H9 (cell line): Measurements from ENCODE around the gene RBFA. TPM values are rescaled to one million over a fixed set of nuclear protein-coding genes. Genes with fewer than 3 reads are reported as not detected.
A peak's percentile ranks its signal among the peaks of the same experiment; 100 is the strongest.

ENCODE experiments used
- DNase-seq: peaks from one replicate; pipeline ENCODE4 v3.0.0-alpha.2; 2017
- H2AFZ ChIP-seq: one replicate; pipeline ENCODE4 v1.6.1; 2013; ENCODE audit warnings: mild to moderate bottlenecking, low read length, control low read depth, moderate library complexity
- H2AK5ac ChIP-seq: 2 replicates; pipeline ENCODE4 v1.6.1; 2013; ENCODE audit warnings: low read length, control low read depth, mixed read lengths; ENCODE audit not compliant: insufficient read length
- H2BK120ac ChIP-seq: one replicate; pipeline ENCODE4 v1.6.1; 2013; ENCODE audit warnings: low read depth, mild to moderate bottlenecking, low read length, control low read depth, inconsistent platforms; ENCODE audit not compliant: poor library complexity, severe bottlenecking
- H2BK12ac ChIP-seq: 2 replicates; pipeline ENCODE4 v1.6.1; 2013; ENCODE audit warnings: low read length, control low read depth, mixed read lengths, low read depth; ENCODE audit not compliant: insufficient read length
- H2BK15ac ChIP-seq: 2 replicates; pipeline ENCODE4 v1.6.1; 2013; ENCODE audit warnings: low read depth, low read length, control low read depth
- H2BK20ac ChIP-seq: one replicate; pipeline ENCODE4 v1.6.1; 2013; ENCODE audit warnings: low read depth, mild to moderate bottlenecking, low read length, control low read depth, inconsistent platforms; ENCODE audit not compliant: poor library complexity, severe bottlenecking
- H2BK5ac ChIP-seq: 2 replicates; pipeline ENCODE4 v1.6.1; 2013; ENCODE audit warnings: low read length, control low read depth, mixed read lengths; ENCODE audit not compliant: insufficient read length
- H3K14ac ChIP-seq: 2 replicates; pipeline ENCODE4 v1.6.1; 2013; ENCODE audit warnings: low read length, control low read depth; ENCODE audit not compliant: insufficient read depth
- H3K18ac ChIP-seq: 2 replicates; pipeline ENCODE4 v1.6.1; 2013; ENCODE audit warnings: low read depth, mild to moderate bottlenecking, mixed read lengths, low read length, control low read depth; ENCODE audit not compliant: insufficient read length
- H3K23ac ChIP-seq: 2 replicates; pipeline ENCODE4 v1.6.1; 2013; ENCODE audit warnings: low read length, control low read depth, mixed read lengths, low read depth; ENCODE audit not compliant: insufficient read length
- H3K23me2 ChIP-seq: 2 replicates; pipeline ENCODE4 v1.6.1; 2013; ENCODE audit warnings: low read depth, mild to moderate bottlenecking, mixed read lengths, low read length, control low read depth; ENCODE audit not compliant: insufficient read length, poor library complexity, severe bottlenecking
- H3K27ac ChIP-seq: 2 replicates; pipeline ENCODE4 v1.5.1; 2013; ENCODE audit warnings: low read length, control low read depth, mixed read lengths, low read depth; ENCODE audit not compliant: insufficient read length
- H3K27me3 ChIP-seq: 2 replicates; pipeline ENCODE4 v1.6.1; 2013; ENCODE audit warnings: low read length, control low read depth, inconsistent platforms; ENCODE audit not compliant: insufficient read depth
- H3K4ac ChIP-seq: 2 replicates; pipeline ENCODE4 v1.6.1; 2013; ENCODE audit warnings: low read depth, mild to moderate bottlenecking, control low read depth, inconsistent platforms, low read length, moderate library complexity
- H3K4me1 ChIP-seq: 2 replicates; pipeline ENCODE4 v1.6.1; 2013; ENCODE audit warnings: low read length, control low read depth, inconsistent platforms; ENCODE audit not compliant: insufficient read depth
- H3K4me2 ChIP-seq: 2 replicates; pipeline ENCODE4 v1.6.1; 2013; ENCODE audit warnings: low read length, control low read depth, mixed read lengths; ENCODE audit not compliant: insufficient read length, insufficient read depth
- H3K56ac ChIP-seq: 2 replicates; pipeline ENCODE4 v1.6.1; 2013; ENCODE audit warnings: low read depth, mild to moderate bottlenecking, mixed read lengths, low read length, control low read depth; ENCODE audit not compliant: insufficient read length
- H3K79me1 ChIP-seq: 2 replicates; pipeline ENCODE4 v1.6.1; 2013; ENCODE audit warnings: low read depth, mild to moderate bottlenecking, moderate library complexity, low read length, control low read depth, inconsistent platforms; ENCODE audit not compliant: insufficient read depth, poor library complexity, severe bottlenecking
- H3K79me2 ChIP-seq: 2 replicates; pipeline ENCODE4 v1.6.1; 2013; ENCODE audit warnings: low read length, control low read depth, inconsistent platforms; ENCODE audit not compliant: insufficient read depth
- H3K9ac ChIP-seq: 2 replicates; pipeline ENCODE4 v1.6.1; 2013; ENCODE audit warnings: low read length, control low read depth, mixed read lengths; ENCODE audit not compliant: insufficient read length; ENCODE audit errors: extremely low read depth
- H3K9me3 ChIP-seq: one replicate; pipeline ENCODE4 v1.6.1; 2013; ENCODE audit warnings: low read depth, low read length, inconsistent platforms; ENCODE audit not compliant: control insufficient read depth
- H3T11ph ChIP-seq: one replicate; pipeline ENCODE4 v1.6.1; 2013; ENCODE audit warnings: mild to moderate bottlenecking, low read length, control low read depth, inconsistent platforms
- H4K20me1 ChIP-seq: one replicate; pipeline ENCODE4 v1.6.1; 2013; ENCODE audit not compliant: control insufficient read depth, insufficient read length, insufficient read depth
- H4K5ac ChIP-seq: 2 replicates; pipeline ENCODE4 v1.6.1; 2013; ENCODE audit warnings: low read depth, mild to moderate bottlenecking, mixed read lengths, low read length, control low read depth; ENCODE audit not compliant: insufficient read length
- H4K8ac ChIP-seq: replicated peaks from 2 replicates; pipeline ENCODE4 v1.6.1; 2013; ENCODE audit warnings: low read length, control low read depth, mixed read lengths, low read depth; ENCODE audit not compliant: insufficient read length
- H4K91ac ChIP-seq: 2 replicates; pipeline ENCODE4 v1.6.1; 2013; ENCODE audit warnings: low read depth, mild to moderate bottlenecking, moderate library complexity, mixed read lengths, low read length, control low read depth; ENCODE audit not compliant: insufficient read length
- H3K27ac Mint-ChIP-seq, 3 experiments: 2 replicates in 2 of 3; 3 replicates in 1 of 3; pipeline ENCODE4 v1.8.0; 2020 to 2021; ENCODE audit warnings: mixed read lengths in 3 of 3, mild to moderate bottlenecking in 1 of 3, moderate library complexity in 1 of 3
- H3K27me3 Mint-ChIP-seq: 2 replicates; pipeline ENCODE4 v1.8.0; 2021; ENCODE audit warnings: low read depth, mild to moderate bottlenecking, moderate library complexity, mixed read lengths
- H3K36me3 Mint-ChIP-seq, 3 experiments: 2 replicates in 2 of 3; 3 replicates in 1 of 3; pipeline ENCODE4 v1.8.0; 2020 to 2021; ENCODE audit warnings: low read depth in 3 of 3, mixed read lengths in 3 of 3; ENCODE audit not compliant: insufficient read depth in 1 of 3
- H3K4me1 Mint-ChIP-seq, 2 experiments: 2 replicates each; pipeline ENCODE4 v1.8.0; 2020; ENCODE audit warnings: mixed read lengths in 2 of 2
- H3K4me3 Mint-ChIP-seq, 2 experiments: 2 replicates in 1 of 2; 3 replicates in 1 of 2; pipeline ENCODE4 v1.8.0; 2020 to 2021; ENCODE audit warnings: mild to moderate bottlenecking in 2 of 2, mixed read lengths in 2 of 2, moderate library complexity in 1 of 2
- H3K9me3 Mint-ChIP-seq, 2 experiments: 2 replicates in 1 of 2; 3 replicates in 1 of 2; pipeline ENCODE4 v1.8.0; 2020; ENCODE audit warnings: mild to moderate bottlenecking in 2 of 2, mixed read lengths in 2 of 2, moderate library complexity in 1 of 2
- CTCF ChIP-seq: fragments of 200-600 bp; sonication (generic); conservative IDR thresholded peaks from 3 replicates; pipeline ENCODE4 v1.8.0; 2021; ENCODE audit warnings: antibody characterized with exemption, mild to moderate bottlenecking
- WGBS: extraction: QIAGEN DNeasy Blood & Tissue Kit; methylation state at CpG from one replicate; pipeline ENCODE4 v1.1.7; 2013; ENCODE audit warnings: missing lambda C conversion rate, low lambda C conversion rate, mixed read lengths; ENCODE audit not compliant: insufficient read length; ENCODE audit errors: extremely low coverage; 5-methylcytosine and 5-hydroxymethylcytosine counted together
- total RNA-seq: library from RNA; stranded (reverse); gene quantifications from 2 replicates; pipeline ENCODE4 v1.2.1, GENCODE V29; 2021

Gene RBFA
- total RNA-seq, 1 experiment from 2014 or later, result 42.5 TPM

- H3K4me1 ChIP-seq, result no peaks in the 10 kb centered on the region
- peak overlapping the region; percentile 20 for H3K9ac ChIP-seq
- H2AK5ac ChIP-seq, result no peak overlapping the region
- Mint-ChIP-seq H3K36me3 (peaks cover 19 to 37% (median 32%) of the 10 kb centered on the region in 3 experiments), H3K9me3 (no peaks in the 10 kb centered on the region), H3K27ac (peak overlapping the region in 2 of 3 experiments; percentile 11 to 64; a peak in 2 of 7 replicates), H3K4me3 (peak overlapping the region; percentile 82 to 90), H3K27me3 (no peaks in the 10 kb centered on the region), H3K4me1 (peaks cover 13 to 14% of the 10 kb centered on the region in 2 experiments)
- no peak overlapping the region for H4K91ac ChIP-seq
- H3K4ac ChIP-seq, result no peak overlapping the region
- no peaks in the 10 kb centered on the region for H3K27me3 ChIP-seq
- peaks cover 54% of the 10 kb centered on the region for H3K79me2 ChIP-seq
- peaks cover 8% of the 10 kb centered on the region for H3K23me2 ChIP-seq
- no CpG with 5 or more reads among the region's 7 CpGs for WGBS
- H3T11ph ChIP-seq, result no peak overlapping the region
- H3K18ac ChIP-seq, result no peak overlapping the region
- H4K5ac ChIP-seq, result no peak overlapping the region
- no peak overlapping the region for H4K8ac ChIP-seq
- no peak overlapping the region for H3K14ac ChIP-seq
- no peak for TF ChIP-seq CTCF
- no peak overlapping the region for H3K27ac ChIP-seq
- no peak overlapping the region for H2BK20ac ChIP-seq
- no peak overlapping the region for H2BK120ac ChIP-seq
- no peak overlapping the region for H3K23ac ChIP-seq
- H3K4me2 ChIP-seq, result peak overlapping the region; percentile 39
- H3K56ac ChIP-seq, result no peak overlapping the region
- H2AFZ ChIP-seq, result no peak overlapping the region
- no peak overlapping the region for H2BK5ac ChIP-seq
- H3K9me3 ChIP-seq, result no peaks in the 10 kb centered on the region
- H2BK12ac ChIP-seq, result no peak overlapping the region
- H2BK15ac ChIP-seq, result no peak overlapping the region
- no peaks in the 10 kb centered on the region for H4K20me1 ChIP-seq
- no peak for DNase-seq
- peaks cover 6% of the 10 kb centered on the region for H3K79me1 ChIP-seq
Observed at GRCh38 chr18:79986726-79987125, 47.5 kb upstream of the RBFA start.
